Lower leg skin (tissue), 4 donors: ENCODE measurements around the gene PSRC1. TPM values are rescaled to one million over a fixed set of nuclear protein-coding genes. Genes with fewer than 3 reads are reported as not detected.

Experiments
- DNase-seq, 2 donors: peaks; one replicate each; pipeline ENCODE4 v3.0.0-alpha.2; 2019; ENCODE audit warnings: low spot score in 2 of 2
- H3K4me3 ChIP-seq: fragments of 200-600 bp; sonication (generic); 2 replicates; pipeline ENCODE4 v1.5.1; 2017; ENCODE audit warnings: mild to moderate bottlenecking, low read depth; ENCODE audit not compliant: poor library complexity, severe bottlenecking
- CTCF ChIP-seq, 3 donors: fragments of 450-650 bp; IDR thresholded peaks; one replicate each; pipeline ENCODE4 v1.5.1; 2016; ENCODE audit warnings: antibody characterized with exemption in 3 of 3, mild to moderate bottlenecking in 3 of 3, moderate library complexity in 2 of 3
- POLR2A ChIP-seq, 2 donors: fragments of 450-650 bp; IDR thresholded peaks; one replicate each; pipeline ENCODE4 v1.6.1; 2016 to 2017; ENCODE audit warnings: antibody characterized with exemption in 2 of 2, mild to moderate bottlenecking in 1 of 2, moderate library complexity in 1 of 2
- WGBS, 2 donors: methylation state at CpG; one replicate each; pipeline ENCODE4 v1.1.5; 2018; 5-methylcytosine and 5-hydroxymethylcytosine counted together
- intact Hi-C: fragments of 100-400 bp; cut with DNase I; formaldehyde crosslinking; loops from one replicate; pipeline ENCODE4 v1.15.0; 2023; ENCODE audit warnings: low total_unique reads
- total RNA-seq, 4 donors: library from RNA; depleted of rRNA; stranded (reverse); fragments of >200 nt; gene quantifications; one replicate each; pipeline ENCODE4 v1.1.0, GENCODE V29; 2016

PSRC1 gene
- total RNA-seq, 4 donors from 2014 or later = 2.8 to 6.9 (median 5.3) TPM

GRCh38 chr1:109272021-109272799, 10.7 kb downstream of the PSRC1 start:
- H3K4me3 ChIP-seq = no peak overlapping the region
- DNase-seq = no peak
- intact Hi-C loops = no loop called here
- WGBS, 2 donors = 79 to 83% methylated on average over 12 to 13 of the region's 13 CpGs
- TF ChIP-seq POLR2A (IDR thresholded peaks at IDR 0.05) (no peak), CTCF (IDR thresholded peaks at IDR 0.05) (no peak)

GRCh38 chr1:109271458-109271857, 11.5 kb downstream of the PSRC1 start:
- 81 to 84% methylated on average over 6 of the region's 6 CpGs for WGBS, 2 donors
- TF ChIP-seq CTCF (IDR thresholded peaks at IDR 0.05) (no peak), POLR2A (IDR thresholded peaks at IDR 0.05) (no peak)
- intact Hi-C loops = no loop called here
- no peak overlapping the region for H3K4me3 ChIP-seq
- DNase-seq = no peak

DNA sequence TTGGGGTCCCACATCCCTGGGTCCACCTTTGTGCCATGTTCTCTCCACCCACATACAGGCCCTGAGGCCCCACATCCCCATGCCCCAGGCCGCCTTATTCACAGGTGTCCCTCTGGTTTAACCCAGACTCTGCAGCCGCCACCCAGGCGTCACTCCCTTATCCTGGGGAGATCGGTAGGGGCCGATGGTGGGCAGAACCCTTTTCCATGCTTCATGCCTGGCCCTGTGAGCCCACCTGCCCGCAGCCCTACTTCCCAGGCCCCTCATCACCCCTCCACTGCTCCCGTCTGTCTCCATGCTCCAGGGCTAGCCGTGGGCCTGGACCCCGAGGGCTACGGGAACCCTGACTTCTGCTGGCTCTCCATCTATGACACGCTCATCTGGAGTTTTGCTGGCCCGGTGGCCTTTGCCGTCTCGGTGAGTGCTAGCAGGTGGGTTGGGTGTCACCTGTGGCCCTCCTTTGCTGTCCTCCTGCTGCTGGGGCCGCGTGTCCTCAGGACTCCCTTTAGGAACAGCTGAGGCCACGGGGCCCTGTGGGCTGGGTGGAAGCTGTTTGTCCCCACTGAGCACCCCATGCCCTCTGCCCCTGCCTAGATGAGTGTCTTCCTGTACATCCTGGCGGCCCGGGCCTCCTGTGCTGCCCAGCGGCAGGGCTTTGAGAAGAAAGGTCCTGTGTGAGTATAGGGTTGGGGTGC, 12.2 kb downstream of the PSRC1 start:
- DNase-seq = no peak
- no peak overlapping the region for H3K4me3 ChIP-seq

DNA sequence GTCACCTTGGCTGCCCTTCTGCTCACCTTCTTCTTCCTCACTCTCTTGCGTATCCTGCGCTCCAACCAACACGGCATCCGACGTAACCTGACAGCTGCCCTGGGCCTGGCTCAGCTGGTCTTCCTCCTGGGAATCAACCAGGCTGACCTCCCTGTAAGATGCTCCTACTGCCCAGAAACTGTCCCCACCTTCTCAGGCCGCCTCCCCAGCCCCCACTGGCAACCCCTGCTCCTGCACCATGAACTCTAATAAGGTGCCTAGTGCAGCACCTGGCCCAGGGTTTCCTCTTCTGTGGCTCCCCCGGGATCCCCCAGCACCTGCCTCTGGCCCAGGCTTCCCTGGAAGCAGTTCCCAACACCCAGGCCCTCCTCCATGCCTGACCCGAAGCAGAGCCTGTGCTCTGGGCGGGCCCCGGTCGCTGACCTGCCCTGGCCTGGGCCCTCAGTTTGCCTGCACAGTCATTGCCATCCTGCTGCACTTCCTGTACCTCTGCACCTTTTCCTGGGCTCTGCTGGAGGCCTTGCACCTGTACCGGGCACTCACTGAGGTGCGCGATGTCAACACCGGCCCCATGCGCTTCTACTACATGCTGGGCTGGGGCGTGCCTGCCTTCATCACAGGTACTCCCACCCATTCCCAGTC, 12.8 kb downstream of the PSRC1 start:
- no peak for DNase-seq
- intact Hi-C loops = no loop called here
- no peak overlapping the region for H3K4me3 ChIP-seq
- TF ChIP-seq CTCF (IDR thresholded peaks at IDR 0.05) (no peak), POLR2A (IDR thresholded peaks at IDR 0.05) (no peak)
- WGBS, 2 donors = 91 to 92% methylated on average over 17 of the region's 17 CpGs

More for the DNA sequence above, 12.2 kb downstream of the PSRC1 start:
- WGBS, 2 donors = 91 to 93% methylated on average over 18 to 19 of the region's 20 CpGs
- TF ChIP-seq POLR2A (IDR thresholded peaks at IDR 0.05) = no peak
- no peak for TF ChIP-seq CTCF (IDR thresholded peaks at IDR 0.05)
- intact Hi-C loops = no loop called here

- H3K4me3 ChIP-seq = no peak overlapping the region
- DNase-seq = no peak
- intact Hi-C loops = no loop called here
- WGBS, 2 donors = 84 to 86% methylated on average over 14 to 29 of the region's 33 CpGs
- TF ChIP-seq POLR2A (IDR thresholded peaks at IDR 0.05) (no peak), CTCF (IDR thresholded peaks at IDR 0.05) (no peak)
Observed at GRCh38 chr1:109269212-109269980, 13.5 kb downstream of the PSRC1 start.
